H1 (cell line): ENCODE data around the gene TTC39A. TPM values are rescaled to one million over a fixed set of nuclear protein-coding genes. Genes with fewer than 3 reads are reported as not detected.

Experiments used
- CTCF ChIA-PET: fragments of 300-600 bp; sonication (Branson Sonifier 250); formaldehyde crosslinking; loops from one replicate; lab custom pipeline; 2021; ENCODE audit not compliant: partially characterized antibody; lab: Charles Lee
- POLR2A ChIA-PET: fragments of 300-600 bp; sonication (Branson Sonifier 250); formaldehyde crosslinking; loops from one replicate; lab custom pipeline; 2021; ENCODE audit warnings: inconsistent platforms; ENCODE audit not compliant: partially characterized antibody; lab: Charles Lee
- DNase-seq, 2 experiments: peaks; one replicate each; pipeline versions ENCODE4 v3.0.0 to v3.0.0-alpha.2; 2010 to 2022; ENCODE audit warnings: low spot score in 2 of 2, low read depth in 1 of 2, mixed read lengths in 1 of 2
- FAIRE-seq: peaks from 2 replicates; lab custom pipeline; 2011; peaks lifted over from hg19 to GRCh38; lab: Jason Lieb, UNC
- H2AFZ ChIP-seq: 2 replicates; pipeline ENCODE4 v1.8.1; 2012; ENCODE audit warnings: low read length, inconsistent platforms
- H2AK5ac ChIP-seq: 2 replicates; pipeline ENCODE4 v1.6.1; 2013; ENCODE audit warnings: low read depth, low read length
- H2BK120ac ChIP-seq: replicated peaks from 2 replicates; pipeline ENCODE3; 2013; ENCODE audit warnings: low read depth, low read length, inconsistent platforms
- H2BK12ac ChIP-seq: 2 replicates; pipeline ENCODE4 v1.6.1; 2013; ENCODE audit warnings: low read depth, low read length
- H2BK15ac ChIP-seq: 2 replicates; pipeline ENCODE4 v1.6.1; 2013; ENCODE audit warnings: low read length
- H2BK20ac ChIP-seq: 2 replicates; pipeline ENCODE4 v1.6.1; 2013; ENCODE audit warnings: low read length
- H2BK5ac ChIP-seq: 2 replicates; pipeline ENCODE4 v1.6.1; 2013; ENCODE audit warnings: low read depth, low read length
- H3K14ac ChIP-seq: 2 replicates; pipeline ENCODE4 v1.6.1; 2013; ENCODE audit warnings: inconsistent platforms; ENCODE audit not compliant: insufficient read length
- H3K18ac ChIP-seq: 2 replicates; pipeline ENCODE4 v1.6.1; 2013; ENCODE audit warnings: low read length; ENCODE audit errors: extremely low read depth
- H3K23ac ChIP-seq: 2 replicates; pipeline ENCODE4 v1.6.1; 2013; ENCODE audit warnings: inconsistent platforms; ENCODE audit not compliant: insufficient read length
- H3K23me2 ChIP-seq: 2 replicates; pipeline ENCODE4 v1.6.1; 2013; ENCODE audit warnings: low read depth, low read length
- H3K27ac ChIP-seq: 2 replicates; pipeline ENCODE4 v1.6.1; 2011; ENCODE audit warnings: low read depth, low read length, inconsistent platforms
- H3K27me3 ChIP-seq, 4 experiments: replicated peaks in 1 of 4; 1 replicate in 1 of 4; 2 replicates in 3 of 4; pipeline versions ENCODE4 v1.6.1 to v1.8.1; 2011 to 2013; ENCODE audit warnings: low read length in 3 of 4, mild to moderate bottlenecking in 3 of 4, inconsistent platforms in 2 of 4, mixed read lengths in 2 of 4, moderate library complexity in 1 of 4; ENCODE audit not compliant: control insufficient read depth in 3 of 4, insufficient read depth in 3 of 4; ENCODE audit errors: extremely low read depth in 1 of 4
- H3K36me3 ChIP-seq, 4 experiments: 2 replicates each; pipeline versions ENCODE4 v1.6.1 to v1.8.1; 2011 to 2013; ENCODE audit warnings: mild to moderate bottlenecking in 4 of 4, low read length in 3 of 4, moderate library complexity in 2 of 4, control low read depth in 1 of 4, inconsistent platforms in 1 of 4; ENCODE audit not compliant: insufficient read depth in 4 of 4, control insufficient read depth in 2 of 4
- H3K4ac ChIP-seq: replicated peaks from 2 replicates; pipeline ENCODE3; 2013; ENCODE audit warnings: low read length, low read depth, mixed read lengths, inconsistent platforms; ENCODE audit not compliant: insufficient read length
- H3K4me1 ChIP-seq, 4 experiments: replicated peaks in 1 of 4; 1 replicate in 1 of 4; 2 replicates in 3 of 4; pipeline versions ENCODE4 v1.6.1 to v1.8.1; 2011 to 2013; ENCODE audit warnings: low read length in 3 of 4, inconsistent platforms in 2 of 4, mixed read lengths in 1 of 4; ENCODE audit not compliant: insufficient read depth in 4 of 4, control insufficient read depth in 3 of 4
- H3K4me2 ChIP-seq, 2 experiments: 2 replicates each; pipeline versions ENCODE4 v1.6.1 to v1.8.1; 2011 to 2013; ENCODE audit warnings: low read depth in 2 of 2, low read length in 2 of 2, control low read depth in 1 of 2, inconsistent platforms in 1 of 2, mild to moderate bottlenecking in 1 of 2; ENCODE audit not compliant: insufficient read depth in 1 of 2
- H3K4me3 ChIP-seq, 4 experiments: fragments of 200-600, 300-600 bp in 1 of 4; sonication (generic), shearing (Covaris generic), sonication (Bioruptor Twin) in 1 of 4; 2 replicates each; pipeline versions ENCODE4 v1.5.1 to v1.8.1; 2011 to 2016; ENCODE audit warnings: low read length in 4 of 4, low read depth in 3 of 4, control low read depth in 2 of 4, inconsistent platforms in 2 of 4, mild to moderate bottlenecking in 2 of 4, mixed read lengths in 1 of 4, moderate library complexity in 1 of 4; ENCODE audit not compliant: insufficient read depth in 2 of 4; ENCODE audit errors: extremely low read depth in 1 of 4
- H3K56ac ChIP-seq: replicated peaks from 2 replicates; pipeline ENCODE3; 2013; ENCODE audit warnings: low read depth, mild to moderate bottlenecking, mixed read lengths, low read length, inconsistent platforms; ENCODE audit not compliant: insufficient read length
- H3K79me1 ChIP-seq: 2 replicates; pipeline ENCODE4 v1.6.1; 2013; ENCODE audit warnings: low read depth, low read length, control low read depth
- H3K79me2 ChIP-seq, 2 experiments: 2 replicates each; pipeline versions ENCODE4 v1.6.1 to v1.8.1; 2012 to 2013; ENCODE audit warnings: low read length in 2 of 2, mild to moderate bottlenecking in 2 of 2, inconsistent platforms in 1 of 2; ENCODE audit not compliant: insufficient read depth in 2 of 2, control insufficient read depth in 1 of 2
- H3K9ac ChIP-seq, 4 experiments: replicated peaks in 1 of 4; 1 replicate in 1 of 4; 2 replicates in 3 of 4; pipeline versions ENCODE4 v1.6.1 to v1.8.1; 2011 to 2013; ENCODE audit warnings: low read depth in 3 of 4, low read length in 3 of 4, control low read depth in 2 of 4, mild to moderate bottlenecking in 2 of 4, moderate library complexity in 2 of 4, inconsistent platforms in 1 of 4; ENCODE audit errors: extremely low read depth in 1 of 4
- H3K9me3 ChIP-seq, 2 experiments: 2 replicates each; pipeline versions ENCODE4 v1.6.1 to v1.8.1; 2012 to 2013; ENCODE audit warnings: mild to moderate bottlenecking in 2 of 2, moderate library complexity in 2 of 2, control low read depth in 1 of 2, inconsistent platforms in 1 of 2, low read depth in 1 of 2, low read length in 1 of 2, mixed read lengths in 1 of 2; ENCODE audit not compliant: insufficient read depth in 2 of 2
- H4K20me1 ChIP-seq, 2 experiments: replicated peaks in 1 of 2; 2 replicates each; pipeline versions ENCODE3 to v1.8.1; 2011 to 2013; ENCODE audit warnings: inconsistent platforms in 2 of 2, low read length in 2 of 2, mild to moderate bottlenecking in 1 of 2; ENCODE audit not compliant: insufficient read depth in 2 of 2, control insufficient read depth in 1 of 2
- H4K5ac ChIP-seq: 2 replicates; pipeline ENCODE4 v1.6.1; 2013; ENCODE audit warnings: low read length, low read depth, mixed read lengths, inconsistent platforms; ENCODE audit not compliant: insufficient read length
- H4K8ac ChIP-seq: 2 replicates; pipeline ENCODE4 v1.8.0; 2013; ENCODE audit warnings: mild to moderate bottlenecking, moderate library complexity, low read length, inconsistent platforms; ENCODE audit not compliant: insufficient read depth; ENCODE audit errors: extremely low read depth
- H4K91ac ChIP-seq: replicated peaks from 2 replicates; pipeline ENCODE3; 2013; ENCODE audit warnings: low read length, mixed read lengths, inconsistent platforms; ENCODE audit not compliant: insufficient read length
- BACH1 ChIP-seq: IDR thresholded peaks from 2 replicates; pipeline ENCODE4 v1.6.1; 2012; ENCODE audit warnings: low read length, improper control_type of control experiment
- NANOG ChIP-seq: IDR thresholded peaks from 2 replicates; pipeline ENCODE4 v1.6.1; 2011; ENCODE audit warnings: low read length, low read depth, mild to moderate bottlenecking, inconsistent platforms; ENCODE audit not compliant: insufficient read depth, poor library complexity, severe bottlenecking
- POLR2AphosphoS5 ChIP-seq: IDR thresholded peaks from 2 replicates; pipeline ENCODE4 v1.6.1; 2011; ENCODE audit warnings: low read depth, low read length
- POU5F1 ChIP-seq: IDR thresholded peaks from 2 replicates; pipeline ENCODE4 v1.6.1; 2011; ENCODE audit warnings: low read depth, mild to moderate bottlenecking, low read length, moderate library complexity
- SIX5 ChIP-seq: IDR thresholded peaks from 2 replicates; pipeline ENCODE4 v1.6.1; 2011; ENCODE audit warnings: mild to moderate bottlenecking, low read depth, low read length
- TBP ChIP-seq: IDR thresholded peaks from 2 replicates; pipeline ENCODE4 v1.6.1; 2011; ENCODE audit warnings: low read depth, low read length, improper control_type of control experiment
- WGBS, 2 experiments: shearing (Covaris generic) in 1 of 2; methylation state at CpG; one replicate each; pipeline versions ENCODE4 v1.1.6 to v1.1.7; 2013 to 2015; ENCODE audit warnings: low lambda C conversion rate in 2 of 2, mixed read lengths in 2 of 2, inconsistent platforms in 1 of 2, low coverage in 1 of 2, missing lambda C conversion rate in 1 of 2; ENCODE audit not compliant: insufficient replicate concordance in 2 of 2, insufficient coverage in 1 of 2, insufficient read length in 1 of 2; ENCODE audit errors: extremely low coverage in 1 of 2, missing lambda C conversion rate in 1 of 2; 5-methylcytosine and 5-hydroxymethylcytosine counted together
- polyA plus RNA-seq, 7 experiments: library from polyadenylated mRNA; depleted of rRNA in 3 of 7; stranded (reverse) in 5 of 7; unstranded in 2 of 7; fragments of >200 nt in 5 of 7; fragments of 200-250 nt in 2 of 7; gene quantifications; 1 replicate in 5 of 7; 2 replicates in 1 of 7; 4 replicates in 1 of 7; pipeline versions ENCODE4 v1.2.1 to v1.2.3, GENCODE V29; 2011 to 2013; ENCODE audit warnings: missing spikeins in 2 of 7, mixed read lengths in 2 of 7
- total RNA-seq: library from RNA; stranded (reverse); fragmentation: NEBNext Ultra II Directional; extraction: Animal tissue kit (Norgen Biotek cat#: 25700); gene quantifications from 2 replicates; pipeline ENCODE4 v1.2.1, GENCODE V29; 2021
- TF ChIP-seq, protein P1 (sequence below): IDR thresholded peaks from 2 replicates; pipeline ENCODE4 v1.6.1; 2012; ENCODE audit warnings: inconsistent platforms

Gene TTC39A
- total and polyA plus RNA-seq, 2 of the 8 experiments (the other 6 are each of a cell fraction or from before 2014, with no cell fraction given), result 5.5 to 5.8 TPM

DNA sequence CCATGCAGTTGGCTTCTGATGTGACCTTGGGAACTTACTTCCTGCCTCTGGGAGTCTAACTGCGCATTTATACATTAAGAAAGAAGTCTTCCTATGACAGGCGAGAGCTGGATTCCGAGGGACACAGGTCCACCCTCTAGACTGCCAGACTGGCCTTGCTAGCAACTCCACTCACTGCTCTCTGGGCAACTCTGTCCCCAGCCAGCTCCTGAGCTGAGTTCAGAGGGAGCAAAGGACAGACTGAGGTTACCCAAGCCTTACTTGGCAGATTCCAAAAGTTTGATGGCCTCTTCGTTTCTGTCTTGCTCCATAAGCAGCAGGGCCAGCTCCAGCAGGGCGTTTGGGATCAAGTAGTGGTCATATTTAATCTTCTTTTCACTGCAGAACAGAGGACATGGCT lies 41.8 kb downstream of the TTC39A start:
- no peak for FAIRE-seq
- no peak overlapping the region for H2BK20ac ChIP-seq
- TF ChIP-seq BACH1 (no peak), POU5F1 (no peak), TBP (no peak), NANOG (no peak), POLR2AphosphoS5 (no peak), SIX5 (no peak)
- TF ChIP-seq, protein P1, sequence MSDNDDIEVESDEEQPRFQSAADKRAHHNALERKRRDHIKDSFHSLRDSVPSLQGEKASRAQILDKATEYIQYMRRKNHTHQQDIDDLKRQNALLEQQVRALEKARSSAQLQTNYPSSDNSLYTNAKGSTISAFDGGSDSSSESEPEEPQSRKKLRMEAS, result no peak

More for the DNA sequence above, 41.8 kb downstream of the TTC39A start:
- ChIA-PET CTCF (interaction anchor here (0.9 to 2.4 kb wide), 3 partner anchors 8 to 24 kb away, joined by 3 to 18 read pairs (median 3); no protein-coding TSS in a partner anchor), POLR2A (interaction anchor here (0.8 to 1.8 kb wide), 2 partner anchors 8 to 9 kb away, joined by 3 to 4 read pairs; no protein-coding TSS in a partner anchor)
- no peaks in the 10 kb centered on the region for H3K79me2 ChIP-seq
- H3K9ac ChIP-seq, result no peak overlapping the region
- no peak overlapping the region for H2AK5ac ChIP-seq
- no peak overlapping the region for H2BK12ac ChIP-seq
- WGBS, 2 experiments, result 93% methylated on average over 5 of the region's 5 CpGs; no CpG with 5 or more reads in 1 of the 2 experiments
- no peaks in the 10 kb centered on the region for H4K20me1 ChIP-seq
- DNase-seq, result no peak
- H3K23me2 ChIP-seq, result no peaks in the 10 kb centered on the region
- H4K91ac ChIP-seq, result no peak overlapping the region
- no peak overlapping the region for H3K56ac ChIP-seq
- H3K27ac ChIP-seq, result no peak overlapping the region
- H3K14ac ChIP-seq, result no peak overlapping the region
- no peak overlapping the region for H3K4me2 ChIP-seq
- H3K79me1 ChIP-seq, result no peaks in the 10 kb centered on the region
- H2AFZ ChIP-seq, result no peak overlapping the region
- H3K4me1 ChIP-seq, result no peaks in the 10 kb centered on the region; a peak in 1 of 7 replicates
- H3K36me3 ChIP-seq, result no peaks in the 10 kb centered on the region
- H4K5ac ChIP-seq, result no peak overlapping the region
- H2BK5ac ChIP-seq, result no peak overlapping the region
- no peak overlapping the region for H3K18ac ChIP-seq
- H3K4me3 ChIP-seq, result no peak overlapping the region
- no peaks in the 10 kb centered on the region for H3K9me3 ChIP-seq
- H2BK120ac ChIP-seq, result no peak overlapping the region
- H3K23ac ChIP-seq, result no peak overlapping the region
- no peak overlapping the region for H3K4ac ChIP-seq
- H4K8ac ChIP-seq, result no peak overlapping the region
- H2BK15ac ChIP-seq, result no peak overlapping the region
- H3K27me3 ChIP-seq, result no peaks in the 10 kb centered on the region
